Hindlimb muscle (tissue), 1 donor: ENCODE measurements around the gene FRMD1. TPM values are rescaled to one million over a fixed set of nuclear protein-coding genes. Genes with fewer than 3 reads are reported as not detected.

Experiments used
- DNase-seq: peaks from one replicate; pipeline ENCODE4 v3.0.0-alpha.2; 2013
- polyA plus RNA-seq: library from polyadenylated mRNA; unstranded; fragments of 120-200 nt; gene quantifications from one replicate; pipeline ENCODE4 v1.2.1, GENCODE V29; 2013; ENCODE audit not compliant: insufficient read length

The FRMD1 gene
- polyA plus RNA-seq, 1 donor: 1.3 TPM

DNA sequence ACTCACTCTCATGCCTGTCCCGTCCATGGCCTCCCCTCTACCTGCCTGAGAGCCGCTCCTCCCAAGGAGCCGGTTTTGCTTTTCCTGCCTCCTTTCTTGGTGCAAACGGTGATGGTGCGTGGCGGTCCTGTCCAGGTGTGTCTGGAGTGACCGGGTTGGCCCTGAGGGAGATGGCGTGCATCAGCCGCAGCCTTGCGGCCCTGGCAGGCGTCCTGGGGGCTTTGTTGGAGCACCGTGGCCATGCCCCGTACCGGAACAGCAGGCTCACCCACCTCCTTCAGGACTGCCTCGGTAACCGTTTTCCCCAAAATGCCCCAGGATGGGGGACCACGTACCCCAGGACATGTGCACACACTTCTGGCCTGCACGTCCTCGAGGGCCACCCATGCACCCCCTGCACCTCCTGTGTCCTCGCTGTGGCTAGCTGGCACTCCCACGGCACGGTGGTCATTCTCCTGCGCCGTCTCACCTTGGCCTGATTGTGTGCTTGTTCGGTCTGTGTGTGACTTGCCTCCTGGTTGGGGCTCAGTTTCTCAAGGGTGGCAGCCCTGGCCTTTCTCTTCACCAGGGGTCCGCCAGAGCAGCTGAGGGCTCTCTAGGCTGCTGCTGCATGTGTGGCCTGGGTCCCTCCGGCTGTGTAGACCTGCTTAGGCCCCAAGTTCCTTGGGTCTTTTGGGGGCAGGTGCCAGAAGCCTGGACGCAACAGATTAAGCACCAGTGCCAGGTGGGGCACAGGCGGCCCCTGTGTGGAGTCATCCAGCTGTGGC is 36.4 kb downstream of the FRMD1 start:
- no peak for DNase-seq

GRCh38 chr6:168041928-168042327 is 37.1 kb downstream of the FRMD1 start:
- no peak for DNase-seq

GRCh38 chr6:168040856-168041496 is 38.0 kb downstream of the FRMD1 start:
- DNase-seq: no peak

GRCh38 chr6:168039849-168040248 is 39.2 kb downstream of the FRMD1 start:
- no peak for DNase-seq

GRCh38 chr6:168039301-168039700 is 39.7 kb downstream of the FRMD1 start:
- DNase-seq: no peak

- no peak for DNase-seq
These were observed 40.4 kb downstream of the FRMD1 start for GRCh38 chr6:168038576-168039140.

DNA sequence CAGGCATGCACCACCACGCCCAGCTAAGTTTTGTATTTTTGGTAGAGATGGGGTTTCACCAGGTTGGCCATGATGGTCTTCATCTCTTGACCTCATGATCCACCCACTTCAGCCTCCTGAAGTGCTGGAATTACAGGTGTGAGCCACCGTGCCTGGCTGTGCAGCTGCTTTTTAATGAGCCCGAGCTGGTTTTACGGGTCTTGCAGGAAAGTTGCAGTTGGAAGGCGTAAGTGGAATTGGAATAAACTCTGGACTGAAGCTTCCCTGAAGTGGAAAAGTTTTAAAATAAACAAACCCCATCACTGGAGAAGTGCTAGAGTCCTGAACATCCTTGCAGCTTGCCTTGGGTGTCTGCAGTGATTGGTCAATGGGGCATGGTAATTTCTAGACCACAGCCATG is 41.2 kb downstream of the FRMD1 start:
- no peak for DNase-seq

GRCh38 chr6:168037242-168037641 is 41.8 kb downstream of the FRMD1 start:
- DNase-seq: no peak

- DNase-seq: no peak
These were observed 43.1 kb downstream of the FRMD1 start for GRCh38 chr6:168035661-168036545.

DNA sequence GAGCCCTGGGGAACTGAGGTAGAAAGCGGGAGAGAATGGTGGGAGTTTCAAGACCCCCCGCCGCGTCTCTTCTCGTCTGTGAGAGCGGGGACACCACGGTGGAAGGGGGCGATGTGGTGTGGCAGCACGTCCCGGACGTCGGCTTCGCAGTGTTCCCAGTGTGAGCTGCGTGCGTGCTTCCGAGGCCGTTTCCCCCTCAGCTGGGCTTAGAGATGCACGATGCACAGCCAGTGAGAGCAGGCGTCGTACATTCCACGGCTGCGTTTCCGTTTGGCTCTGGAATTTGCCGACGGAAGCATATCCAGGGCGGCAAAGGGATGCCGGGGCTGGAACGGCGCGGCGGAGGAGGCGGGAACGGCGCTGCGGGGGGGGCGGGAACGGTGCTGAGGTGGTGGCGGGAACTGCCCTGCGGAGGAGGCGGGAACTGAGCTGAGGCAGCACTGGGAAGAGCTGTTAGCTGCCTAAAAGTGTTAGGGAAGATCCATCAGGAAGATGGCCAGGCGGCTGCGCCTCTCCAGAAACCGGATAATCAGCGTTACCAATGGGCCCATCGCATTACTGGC is 43.8 kb downstream of the FRMD1 start:
- DNase-seq: peak; percentile 81

DNA sequence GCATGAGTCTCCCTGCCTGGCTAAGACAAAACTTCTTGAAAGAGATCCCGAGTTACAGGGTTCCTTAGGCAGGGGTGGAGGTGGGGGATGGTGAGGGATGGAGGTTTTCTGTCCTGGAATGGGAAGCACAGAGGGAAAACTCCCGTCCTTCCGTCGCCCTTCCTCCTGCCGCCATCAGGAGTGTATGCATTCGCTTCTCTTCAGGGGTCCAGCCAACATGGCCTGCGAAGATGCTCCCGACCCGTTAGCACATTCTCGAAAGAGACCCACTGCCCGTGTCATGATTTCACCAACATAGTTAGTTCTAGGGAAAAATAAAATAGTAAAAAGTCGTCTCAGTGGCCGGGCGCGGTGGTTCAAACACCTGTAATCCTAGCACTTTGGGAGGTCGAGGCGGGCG is 44.5 kb downstream of the FRMD1 start:
- no peak for DNase-seq

GRCh38 chr6:168033791-168034190 is 45.2 kb downstream of the FRMD1 start:
- DNase-seq: no peak

GRCh38 chr6:168032005-168032760 is 46.8 kb downstream of the FRMD1 start:
- DNase-seq: no peak

GRCh38 chr6:168031411-168031971 is 47.5 kb downstream of the FRMD1 start:
- DNase-seq: peak; percentile 68

DNA sequence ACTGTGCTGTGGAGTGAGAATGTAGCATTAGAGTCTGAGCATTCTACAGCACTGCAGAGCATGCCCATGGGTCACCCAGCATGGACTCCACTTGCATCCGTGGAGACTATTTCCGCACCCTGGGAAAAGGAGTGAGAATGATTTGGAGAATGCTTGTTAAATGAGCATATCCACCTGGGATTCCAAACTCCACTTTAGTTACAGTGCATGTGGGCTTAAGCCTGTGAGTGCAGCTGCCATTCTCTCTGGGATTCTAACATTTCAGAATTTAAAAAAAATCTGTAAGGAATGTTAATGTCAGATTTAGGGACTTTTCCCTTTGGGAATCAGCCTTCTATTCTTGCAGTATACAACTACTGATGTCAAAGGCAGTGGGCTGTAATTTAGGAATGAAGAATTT is 48.1 kb downstream of the FRMD1 start:
- DNase-seq: no peak

- no peak for DNase-seq
These were observed 48.7 kb downstream of the FRMD1 start for GRCh38 chr6:168030218-168030746.

DNA sequence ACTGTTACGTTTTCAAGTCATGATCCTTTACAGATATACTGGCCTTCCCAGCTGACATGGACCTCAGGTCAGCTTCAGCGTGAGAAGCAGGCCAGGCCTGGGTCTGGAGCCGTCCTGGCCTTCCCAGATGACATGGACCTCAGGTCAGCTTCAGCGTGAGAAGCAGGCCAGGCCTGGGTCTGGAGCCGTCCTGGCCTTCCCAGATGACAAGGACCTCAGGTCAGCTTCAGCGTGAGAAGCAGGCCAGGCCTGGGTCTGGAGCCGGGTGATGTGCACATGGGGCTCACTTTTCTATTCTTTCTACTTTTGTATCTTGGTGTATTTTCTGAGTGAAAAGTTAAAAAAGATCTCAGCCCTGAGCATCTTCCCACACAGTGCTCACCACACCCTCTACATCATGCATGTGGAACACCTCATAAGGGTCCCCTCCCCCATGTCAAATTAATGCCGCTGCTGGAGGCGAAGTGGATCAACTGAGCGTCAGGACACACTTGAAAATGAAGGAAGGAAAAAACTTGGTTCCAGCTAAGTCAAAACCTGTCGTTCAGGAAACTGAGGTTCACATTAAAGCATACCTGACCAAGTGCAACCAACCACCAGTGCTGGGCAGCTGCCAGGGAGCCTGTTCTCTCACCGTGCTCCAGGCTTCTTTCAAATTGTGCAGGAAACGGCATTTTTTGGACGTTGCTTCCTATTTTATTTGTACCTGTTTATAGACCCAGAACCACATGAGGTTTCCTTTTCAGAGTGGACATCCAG is 49.4 kb downstream of the FRMD1 start:
- DNase-seq: no peak

DNA sequence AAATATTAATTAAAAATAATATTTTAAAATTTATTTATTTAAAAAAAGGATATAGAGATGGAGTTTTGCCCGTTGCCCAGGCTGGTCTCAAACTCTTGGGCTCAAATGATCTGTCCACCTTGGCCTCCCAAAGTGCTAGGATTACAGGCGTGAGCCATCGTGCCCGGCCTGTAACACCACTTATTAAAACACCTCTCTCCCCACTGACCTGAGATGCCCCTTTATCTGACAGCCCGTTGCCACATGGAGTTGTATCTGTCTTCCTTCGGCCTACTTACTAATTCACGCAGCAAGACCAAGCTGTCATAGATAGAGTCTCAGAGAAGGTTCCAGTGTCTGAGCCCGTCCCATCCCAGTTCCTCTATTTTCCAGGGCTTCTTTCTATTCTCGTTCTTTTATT is 50.8 kb downstream of the FRMD1 start:
- no peak for DNase-seq

GRCh38 chr6:168027521-168027920 is 51.5 kb downstream of the FRMD1 start:
- no peak for DNase-seq

GRCh38 chr6:168026925-168027324 is 52.1 kb downstream of the FRMD1 start:
- no peak for DNase-seq
